Suprapubic skin (tissue), 4 donors: ENCODE measurements around the gene BAG5. TPM values are rescaled to one million over a fixed set of nuclear protein-coding genes. Genes with fewer than 3 reads are reported as not detected.

Source experiments
- DNase-seq, 2 donors: peaks; one replicate each; pipeline ENCODE4 v3.0.0-alpha.2; 2019; ENCODE audit warnings: low spot score in 2 of 2
- H3K27ac ChIP-seq: fragments of 200-600 bp; sonication (generic); one replicate; pipeline ENCODE4 v1.5.1; 2019
- H3K27me3 ChIP-seq: fragments of 200-600 bp; sonication (generic); one replicate; pipeline ENCODE4 v1.5.1; 2019
- H3K36me3 ChIP-seq: fragments of 200-600 bp; sonication (generic); one replicate; pipeline ENCODE4 v1.5.1; 2019
- H3K4me1 ChIP-seq: fragments of 200-600 bp; sonication (generic); one replicate; pipeline ENCODE4 v1.5.1; 2019
- H3K4me3 ChIP-seq: fragments of 200-600 bp; sonication (generic); one replicate; pipeline ENCODE4 v1.5.1; 2019; ENCODE audit warnings: mild to moderate bottlenecking
- H3K9me3 ChIP-seq: fragments of 200-600 bp; sonication (generic); one replicate; pipeline ENCODE4 v1.5.1; 2019
- EP300 ChIP-seq: sonication (generic); formaldehyde crosslinking; IDR thresholded peaks from one replicate; pipeline ENCODE4 v1.6.1; 2017; ENCODE audit warnings: antibody characterized with exemption
- POLR2A ChIP-seq, 2 donors: fragments of 450-650 bp; IDR thresholded peaks; one replicate each; pipeline ENCODE4 v1.6.1; 2017; ENCODE audit warnings: antibody characterized with exemption in 2 of 2, mild to moderate bottlenecking in 2 of 2, moderate library complexity in 2 of 2
- POLR2AphosphoS5 ChIP-seq, 3 donors: sonication (generic); formaldehyde crosslinking; IDR thresholded peaks; one replicate each; pipeline ENCODE4 v1.6.1; 2017; ENCODE audit warnings: antibody characterized with exemption in 3 of 3
- WGBS: methylation state at CpG from one replicate; pipeline ENCODE4 v1.1.5; 2018; 5-methylcytosine and 5-hydroxymethylcytosine counted together
- total RNA-seq, 4 donors: library from RNA; depleted of rRNA; stranded (reverse); fragments of >200 nt; gene quantifications; one replicate each; pipeline ENCODE4 v1.1.0, GENCODE V29; 2016
- TF ChIP-seq, protein P1 (sequence below), 2 donors: fragments of 200-600 bp in 1 of 2; fragments of 450-650 bp in 1 of 2; sonication (generic) in 1 of 2; IDR thresholded peaks; one replicate each; pipeline ENCODE4 v1.5.1; 2016 to 2019; ENCODE audit warnings: antibody characterized with exemption in 2 of 2, mild to moderate bottlenecking in 1 of 2, moderate library complexity in 1 of 2

BAG5 gene
- total RNA-seq, 4 donors from 2014 or later, result 30.2 to 55.1 (median 39.9) TPM

DNA sequence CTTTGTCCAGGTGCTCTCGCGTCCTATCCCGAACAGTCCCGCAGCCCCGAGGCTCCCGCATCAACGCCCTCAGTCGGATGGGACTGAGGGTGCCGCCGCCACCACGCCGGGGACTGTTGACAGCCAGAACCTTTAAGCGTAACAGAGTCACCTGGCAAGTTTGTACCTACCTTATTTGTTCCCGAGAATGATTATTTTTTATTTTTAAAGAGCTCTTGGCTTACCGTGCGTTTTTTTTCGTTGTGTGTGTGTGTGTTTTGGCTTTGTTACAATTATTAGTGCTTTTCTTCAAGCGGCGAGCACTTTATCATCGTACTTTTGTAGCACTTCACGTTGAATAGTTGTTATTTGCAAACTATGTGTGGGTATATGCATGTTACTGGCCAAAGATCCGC lies 766 bp upstream of the BAG5 start:
- peak overlapping the region; percentile 99 for H3K27ac ChIP-seq
- peaks cover 18% of the 10 kb centered on the region for H3K36me3 ChIP-seq
- no peak for DNase-seq
- H3K27me3 ChIP-seq, result no peaks in the 10 kb centered on the region
- no peak for TF ChIP-seq POLR2A (IDR thresholded peaks at IDR 0.05)
- TF ChIP-seq POLR2AphosphoS5 (IDR thresholded peaks at IDR 0.05), result no peak
- no peak for TF ChIP-seq EP300
- TF ChIP-seq, protein P1, sequence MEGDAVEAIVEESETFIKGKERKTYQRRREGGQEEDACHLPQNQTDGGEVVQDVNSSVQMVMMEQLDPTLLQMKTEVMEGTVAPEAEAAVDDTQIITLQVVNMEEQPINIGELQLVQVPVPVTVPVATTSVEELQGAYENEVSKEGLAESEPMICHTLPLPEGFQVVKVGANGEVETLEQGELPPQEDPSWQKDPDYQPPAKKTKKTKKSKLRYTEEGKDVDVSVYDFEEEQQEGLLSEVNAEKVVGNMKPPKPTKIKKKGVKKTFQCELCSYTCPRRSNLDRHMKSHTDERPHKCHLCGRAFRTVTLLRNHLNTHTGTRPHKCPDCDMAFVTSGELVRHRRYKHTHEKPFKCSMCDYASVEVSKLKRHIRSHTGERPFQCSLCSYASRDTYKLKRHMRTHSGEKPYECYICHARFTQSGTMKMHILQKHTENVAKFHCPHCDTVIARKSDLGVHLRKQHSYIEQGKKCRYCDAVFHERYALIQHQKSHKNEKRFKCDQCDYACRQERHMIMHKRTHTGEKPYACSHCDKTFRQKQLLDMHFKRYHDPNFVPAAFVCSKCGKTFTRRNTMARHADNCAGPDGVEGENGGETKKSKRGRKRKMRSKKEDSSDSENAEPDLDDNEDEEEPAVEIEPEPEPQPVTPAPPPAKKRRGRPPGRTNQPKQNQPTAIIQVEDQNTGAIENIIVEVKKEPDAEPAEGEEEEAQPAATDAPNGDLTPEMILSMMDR (IDR thresholded peaks at IDR 0.05), result no peak
- H3K9me3 ChIP-seq, result no peaks in the 10 kb centered on the region
- peaks cover 60% of the 10 kb centered on the region for H3K4me1 ChIP-seq
- 2% methylated on average over 22 of the region's 22 CpGs for WGBS
- H3K4me3 ChIP-seq, result peak overlapping the region; percentile 89

DNA sequence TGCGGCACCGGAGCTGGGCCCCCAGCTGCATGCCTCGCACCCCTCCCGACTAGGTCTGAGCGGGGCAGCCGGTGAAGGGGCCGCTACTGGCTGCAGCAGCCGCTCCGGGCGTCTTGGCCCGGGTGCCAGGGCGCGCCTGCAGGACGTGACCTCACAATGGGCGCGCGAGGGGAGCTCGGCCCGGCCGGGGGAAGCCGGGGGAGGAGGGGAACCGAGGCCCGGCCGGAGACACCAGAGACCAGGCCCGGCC lies 353 bp downstream of the BAG5 start:
- peak in 1 of 2 donors; percentile 79 for DNase-seq
- TF ChIP-seq EP300 (no peak), POLR2AphosphoS5 (IDR thresholded peaks at IDR 0.05) (no peak), POLR2A (IDR thresholded peaks at IDR 0.05) (no peak)
- TF ChIP-seq, protein P1 (IDR thresholded peaks at IDR 0.05), result no peak
- H3K27me3 ChIP-seq, result no peaks in the 10 kb centered on the region
- H3K36me3 ChIP-seq, result peaks cover 18% of the 10 kb centered on the region
- peak overlapping the region; percentile 99 for H3K27ac ChIP-seq
- WGBS, result no CpG with 5 or more reads among the region's 25 CpGs
- peak overlapping the region; percentile 89 for H3K4me3 ChIP-seq
- peaks cover 71% of the 10 kb centered on the region for H3K4me1 ChIP-seq
- no peaks in the 10 kb centered on the region for H3K9me3 ChIP-seq

DNA sequence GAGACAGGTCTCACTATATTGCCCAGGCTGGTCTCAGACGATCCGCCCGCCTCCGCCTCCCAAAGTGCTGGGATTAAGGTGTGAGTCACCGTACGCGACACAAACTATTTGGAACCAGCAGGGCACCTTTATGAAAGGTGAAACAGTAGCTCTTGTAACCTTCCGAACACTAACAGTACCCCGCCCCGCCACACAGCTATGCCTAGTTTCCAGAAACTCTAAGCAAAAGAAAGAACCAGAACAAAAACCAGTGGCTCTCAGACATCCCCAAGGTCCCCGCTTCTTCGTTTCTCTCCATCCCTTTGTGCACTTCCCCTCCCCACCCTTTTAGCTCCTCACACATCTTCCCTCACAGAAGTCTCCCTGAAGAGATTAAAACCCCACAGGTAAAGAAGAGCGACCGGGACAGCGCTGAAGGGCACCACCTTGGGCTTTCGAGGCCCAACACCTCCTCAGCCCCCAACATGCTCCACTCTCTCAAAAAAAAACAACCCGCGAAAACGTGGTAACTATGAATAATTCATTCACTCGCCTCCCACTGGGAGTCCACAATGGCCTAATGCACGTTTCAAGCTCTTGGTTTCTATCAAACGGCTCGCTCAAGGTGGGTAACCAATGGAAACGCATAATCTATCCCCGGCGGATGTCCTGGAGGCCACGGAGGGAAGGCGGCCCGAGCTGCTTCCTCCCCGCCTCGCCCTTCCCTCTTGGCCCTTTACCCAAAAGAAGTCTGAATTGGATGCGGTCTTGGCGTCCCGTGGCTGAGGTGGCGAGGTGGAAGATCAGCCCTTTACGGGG lies 877 bp downstream of the BAG5 start:
- H3K36me3 ChIP-seq, result peaks cover 18% of the 10 kb centered on the region
- peak overlapping the region; percentile 89 for H3K4me3 ChIP-seq
- WGBS, result 5% methylated on average over 29 of the region's 36 CpGs
- no peaks in the 10 kb centered on the region for H3K9me3 ChIP-seq
- peak in 1 of 3 donors; percentile 30 for TF ChIP-seq POLR2AphosphoS5 (IDR thresholded peaks at IDR 0.05)
- TF ChIP-seq, protein P1 (IDR thresholded peaks at IDR 0.05), result no peak
- H3K27ac ChIP-seq, result peak overlapping the region; percentile 99
- no peaks in the 10 kb centered on the region for H3K27me3 ChIP-seq
- peaks cover 73% of the 10 kb centered on the region for H3K4me1 ChIP-seq
- peak in 1 of 2 donors; percentile 78 for DNase-seq

DNA sequence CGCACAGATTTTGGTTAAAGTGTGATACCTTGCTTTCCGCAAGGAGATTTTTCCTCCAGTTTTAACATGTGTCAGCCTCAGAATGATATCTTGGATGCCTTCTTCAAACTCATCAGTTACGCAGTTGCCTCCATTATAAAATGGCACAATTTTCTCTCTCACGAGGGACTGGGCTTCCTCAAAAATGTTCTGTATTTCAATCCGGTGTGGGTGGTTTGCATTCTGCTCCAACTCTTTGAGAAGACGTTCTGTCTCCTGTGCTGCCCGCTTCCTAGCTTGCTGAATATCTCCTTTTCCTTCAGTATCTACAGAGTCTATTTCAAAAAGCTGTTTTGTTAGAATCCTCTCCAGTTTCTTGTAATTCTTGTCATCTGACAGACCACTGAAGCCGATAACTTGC lies 1.8 kb downstream of the BAG5 start:
- DNase-seq, result no peak
- H3K36me3 ChIP-seq, result peaks cover 14% of the 10 kb centered on the region
- WGBS, result 67% methylated on average over 8 of the region's 8 CpGs
- peaks cover 68% of the 10 kb centered on the region for H3K4me1 ChIP-seq
- no peaks in the 10 kb centered on the region for H3K27me3 ChIP-seq
- peak overlapping the region; percentile 89 for H3K4me3 ChIP-seq
- H3K27ac ChIP-seq, result no peak overlapping the region
- no peak for TF ChIP-seq POLR2AphosphoS5 (IDR thresholded peaks at IDR 0.05)
- TF ChIP-seq, protein P1 (IDR thresholded peaks at IDR 0.05), result no peak
- no peak for TF ChIP-seq POLR2A (IDR thresholded peaks at IDR 0.05)
- TF ChIP-seq EP300, result no peak
- H3K9me3 ChIP-seq, result no peaks in the 10 kb centered on the region

DNA sequence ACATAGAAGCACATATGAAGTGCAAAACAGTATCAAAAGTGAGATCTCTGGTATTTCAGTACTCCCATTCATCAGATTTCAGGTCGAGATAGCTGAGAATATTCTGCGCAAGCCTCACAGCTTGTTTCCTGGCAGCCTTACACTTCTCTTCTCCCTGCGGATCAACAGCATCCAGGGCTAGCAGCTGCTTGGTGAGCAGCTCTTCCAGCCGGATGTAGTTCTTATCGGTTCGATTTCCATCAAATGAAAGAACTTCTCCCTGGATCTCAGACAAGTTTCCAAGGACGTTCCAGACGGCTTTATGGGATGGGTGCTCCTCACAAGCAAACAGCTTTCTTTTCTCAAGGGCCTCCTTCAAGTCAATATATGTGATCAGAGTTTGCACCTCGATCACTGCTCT lies 2.7 kb downstream of the BAG5 start:
- TF ChIP-seq EP300 (no peak), POLR2A (IDR thresholded peaks at IDR 0.05) (no peak), POLR2AphosphoS5 (IDR thresholded peaks at IDR 0.05) (no peak)
- TF ChIP-seq, protein P1 (IDR thresholded peaks at IDR 0.05), result no peak
- peaks cover 67% of the 10 kb centered on the region for H3K4me1 ChIP-seq
- WGBS, result 64% methylated on average over 9 of the region's 9 CpGs
- H3K4me3 ChIP-seq, result no peak overlapping the region
- H3K27me3 ChIP-seq, result no peaks in the 10 kb centered on the region
- no peak overlapping the region for H3K27ac ChIP-seq
- no peaks in the 10 kb centered on the region for H3K9me3 ChIP-seq
- no peak for DNase-seq
- H3K36me3 ChIP-seq, result peaks cover 14% of the 10 kb centered on the region
